Caki2 (cell line): ENCODE results near the gene TMOD4. TPM values are rescaled to one million over a fixed set of nuclear protein-coding genes. Genes with fewer than 3 reads are reported as not detected.
"Not testable (repeated sequence)": the region's sequence is repeated elsewhere in the genome, so short reads cannot be mapped to it uniquely, and the experiment has no call there.

Experiments
- DNase-seq: peaks from one replicate; pipeline ENCODE4 v3.0.0-alpha.2; 2015; ENCODE audit warnings: low read depth
- in situ Hi-C: cut with HindIII; loops from 2 replicates; pipeline ENCODE4 v1.10.0; 2016; ENCODE audit warnings: low sequenced_read_pairs, low pct_unique_long_range_greater_than_20kb, mixed read lengths
- total RNA-seq: library from RNA; depleted of rRNA; stranded (reverse); fragments of >200 nt; shearing (Covaris generic); gene quantifications from 2 replicates; pipeline ENCODE4 v1.2.3, GENCODE V29; 2014; ENCODE audit warnings: low replicate concordance; rRNA removed

The TMOD4 gene
- not detected in 2 replicates for total RNA-seq

- DNase-seq, result no peak
Measured at GRCh38 chr1:151175863-151176262, at the start of gene TMOD4. Gene TMOD4 (minus strand): TSS chr1:151175981. CDS start chr1:151174875, 1,106 bp downstream.

GRCh38 chr1:151222130-151222529 lies 46.3 kb upstream of the TMOD4 start:
- DNase-seq, result no peak
- in situ Hi-C loops, result no loop called here

More at GRCh38 chr1:151175863-151176262, at the start of gene TMOD4:
- in situ Hi-C loops, result no loop called here

GRCh38 chr1:151221616-151222015 lies 45.8 kb upstream of the TMOD4 start:
- in situ Hi-C loops, result no loop called here
- no peak for DNase-seq

- in situ Hi-C loops, result no loop called here
Measured at GRCh38 chr1:151213560-151213959, 37.8 kb upstream of the TMOD4 start.

GRCh38 chr1:151211972-151212705 lies 36.4 kb upstream of the TMOD4 start:
- no peak for DNase-seq

More at GRCh38 chr1:151213560-151213959, 37.8 kb upstream of the TMOD4 start:
- DNase-seq, result no peak

GRCh38 chr1:151210830-151211229 lies 35.0 kb upstream of the TMOD4 start:
- peak; percentile 14 for DNase-seq
- in situ Hi-C loops, result no loop called here

More at GRCh38 chr1:151211972-151212705, 36.4 kb upstream of the TMOD4 start:
- in situ Hi-C loops, result no loop called here

GRCh38 chr1:151205381-151205965 lies 29.7 kb upstream of the TMOD4 start:
- in situ Hi-C loops, DNase-seq: not testable (repeated sequence)

GRCh38 chr1:151199873-151200581 lies 24.2 kb upstream of the TMOD4 start:
- in situ Hi-C loops, result no loop called here
- peak; percentile 62 for DNase-seq

- peak; percentile 96 for DNase-seq
- in situ Hi-C loops, result no loop called here
Measured at GRCh38 chr1:151198254-151199127, 22.7 kb upstream of the TMOD4 start, which contains the start of gene PIP5K1A. Gene PIP5K1A (plus strand): TSS chr1:151198552. CDS start chr1:151198997, 445 bp downstream.

GRCh38 chr1:151197863-151198253 lies 22.1 kb upstream of the TMOD4 start:
- in situ Hi-C loops, result no loop called here

GRCh38 chr1:151196292-151196800 lies 20.6 kb upstream of the TMOD4 start:
- peak; percentile 89 for DNase-seq
- in situ Hi-C loops, result no loop called here

More at GRCh38 chr1:151197863-151198253, 22.1 kb upstream of the TMOD4 start:
- DNase-seq, result no peak

- DNase-seq, result peak; percentile 82
- in situ Hi-C loops, result not testable (repeated sequence)
Measured at GRCh38 chr1:151194894-151195594, 19.3 kb upstream of the TMOD4 start.

GRCh38 chr1:151193856-151194255 lies 18.1 kb upstream of the TMOD4 start:
- in situ Hi-C loops, result no loop called here
- peak; percentile 29 for DNase-seq

- in situ Hi-C loops, result no loop called here
Measured at GRCh38 chr1:151193304-151193703, 17.5 kb upstream of the TMOD4 start.

GRCh38 chr1:151192047-151192446 lies 16.3 kb upstream of the TMOD4 start:
- no peak for DNase-seq
- in situ Hi-C loops, result no loop called here

More at GRCh38 chr1:151193304-151193703, 17.5 kb upstream of the TMOD4 start:
- no peak for DNase-seq

- DNase-seq, result peak; percentile 84
- in situ Hi-C loops, result no loop called here
Measured at GRCh38 chr1:151189637-151190445, 14.1 kb upstream of the TMOD4 start, which contains the start of gene VPS72. Gene VPS72 (minus strand): TSS chr1:151190197. CDS start chr1:151190121, 76 bp downstream.
